Measurements from ENCODE around the gene IPO13.

The IPO13 gene

GRCh38 chr1:43990271-43991199 is 43.8 kb downstream of the IPO13 start:
- DNase-seq (ENCODE audit: low spot score) = no peak

- DNase-seq (ENCODE audit: low spot score) = no peak
Measured at GRCh38 chr1:43991200-43991475, 44.4 kb downstream of the IPO13 start.

GRCh38 chr1:43991476-43992231 is 44.9 kb downstream of the IPO13 start, which contains the start of gene CCDC24:
Gene CCDC24, plus strand, starts transcription at chr1:43991599. Its CDS starts 280 bp downstream, at chr1:43991879.
- peak; percentile 80 for DNase-seq (ENCODE audit: low spot score)

- no peak for DNase-seq (ENCODE audit: low spot score)
Measured at GRCh38 chr1:43992232-43992995, 45.7 kb downstream of the IPO13 start.

GRCh38 chr1:43993206-43993914 is 46.6 kb downstream of the IPO13 start:
- no peak for DNase-seq (ENCODE audit: low spot score)

- DNase-seq (ENCODE audit: low spot score) = no peak
Measured at GRCh38 chr1:43994071-43994470, 47.3 kb downstream of the IPO13 start.

- peak; percentile 62 for DNase-seq (ENCODE audit: low spot score)
Measured at GRCh38 chr1:43994794-43995790, 48.3 kb downstream of the IPO13 start.

GRCh38 chr1:43995984-43996732 is 49.4 kb downstream of the IPO13 start:
- DNase-seq (ENCODE audit: low spot score) = no peak

GRCh38 chr1:43996733-43997115 is 50.0 kb downstream of the IPO13 start:
- no peak for DNase-seq (ENCODE audit: low spot score)

- DNase-seq (ENCODE audit: low spot score) = no peak
Measured at GRCh38 chr1:43997295-43997999, 50.7 kb downstream of the IPO13 start.

- DNase-seq (ENCODE audit: low spot score) = no peak
Measured at GRCh38 chr1:43998000-43998378, 51.2 kb downstream of the IPO13 start.

- DNase-seq (ENCODE audit: low spot score) = no peak
Measured at GRCh38 chr1:43999455-43999854, 52.7 kb downstream of the IPO13 start.

GRCh38 chr1:44000122-44000665 is 53.4 kb downstream of the IPO13 start:
- no peak for DNase-seq (ENCODE audit: low spot score)

GRCh38 chr1:44002165-44002564 is 55.4 kb downstream of the IPO13 start:
- DNase-seq (ENCODE audit: low spot score) = no peak

- no peak for DNase-seq (ENCODE audit: low spot score)
Measured at GRCh38 chr1:44002606-44003157, 55.9 kb downstream of the IPO13 start.

GRCh38 chr1:44008259-44008658 is 61.5 kb downstream of the IPO13 start:
- DNase-seq (ENCODE audit: low spot score) = no peak

- no peak for DNase-seq (ENCODE audit: low spot score)
Measured at GRCh38 chr1:44010935-44011471, 64.3 kb downstream of the IPO13 start.

GRCh38 chr1:44012404-44012803 is 65.7 kb downstream of the IPO13 start:
- DNase-seq (ENCODE audit: low spot score) = no peak
